ENCODE results near the gene JUN. TPM values are rescaled to one million over a fixed set of nuclear protein-coding genes. Genes with fewer than 3 reads are reported as not detected.
A peak's percentile ranks its signal among the peaks of the same experiment; 100 is the strongest.

JUN gene
- total RNA-seq, 6 donors from 2014 or later, result 142 to 400 (median 236) TPM

DNA sequence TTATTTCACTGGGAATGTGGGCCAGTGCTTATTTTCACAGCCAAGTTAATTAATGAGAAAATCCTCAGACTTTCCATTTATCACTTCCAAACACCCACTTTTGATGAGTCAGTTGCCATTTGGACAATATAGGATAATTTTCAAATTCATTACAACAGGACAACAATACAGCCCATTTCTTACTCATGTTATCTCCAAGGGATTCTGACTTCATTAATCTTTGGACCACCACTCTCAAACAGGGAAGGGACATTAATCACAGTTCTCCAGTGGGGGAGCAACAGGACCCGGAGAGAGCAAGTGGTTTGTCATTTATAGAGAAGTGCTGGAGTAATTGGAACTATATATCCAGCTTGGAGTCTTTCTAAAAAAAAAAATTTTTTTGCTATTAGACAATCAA lies 38.7 kb downstream of the JUN start:
- Histone ChIP-seq H3K4me3 (no peak overlapping the region), H3K36me3 (no peaks in the 10 kb centered on the region), H3K9me3 (no peaks in the 10 kb centered on the region), H3K4me1 (peaks cover 0 to under 1% (median under 1%) of the 10 kb centered on the region in 4 donors), H3K27me3 (no peaks in the 10 kb centered on the region), H3K27ac (no peak overlapping the region)
- ATAC-seq (ENCODE audit: low FRiP score in 2 of 2) (no peak), DNase-seq (no peak)
- TF ChIP-seq POLR2A (IDR thresholded peaks at IDR 0.05), result no peak
- TF ChIP-seq EP300 (IDR thresholded peaks at IDR 0.05), result no peak
- TF ChIP-seq POLR2AphosphoS5 (IDR thresholded peaks at IDR 0.05), result no peak
- TF ChIP-seq, protein P1, sequence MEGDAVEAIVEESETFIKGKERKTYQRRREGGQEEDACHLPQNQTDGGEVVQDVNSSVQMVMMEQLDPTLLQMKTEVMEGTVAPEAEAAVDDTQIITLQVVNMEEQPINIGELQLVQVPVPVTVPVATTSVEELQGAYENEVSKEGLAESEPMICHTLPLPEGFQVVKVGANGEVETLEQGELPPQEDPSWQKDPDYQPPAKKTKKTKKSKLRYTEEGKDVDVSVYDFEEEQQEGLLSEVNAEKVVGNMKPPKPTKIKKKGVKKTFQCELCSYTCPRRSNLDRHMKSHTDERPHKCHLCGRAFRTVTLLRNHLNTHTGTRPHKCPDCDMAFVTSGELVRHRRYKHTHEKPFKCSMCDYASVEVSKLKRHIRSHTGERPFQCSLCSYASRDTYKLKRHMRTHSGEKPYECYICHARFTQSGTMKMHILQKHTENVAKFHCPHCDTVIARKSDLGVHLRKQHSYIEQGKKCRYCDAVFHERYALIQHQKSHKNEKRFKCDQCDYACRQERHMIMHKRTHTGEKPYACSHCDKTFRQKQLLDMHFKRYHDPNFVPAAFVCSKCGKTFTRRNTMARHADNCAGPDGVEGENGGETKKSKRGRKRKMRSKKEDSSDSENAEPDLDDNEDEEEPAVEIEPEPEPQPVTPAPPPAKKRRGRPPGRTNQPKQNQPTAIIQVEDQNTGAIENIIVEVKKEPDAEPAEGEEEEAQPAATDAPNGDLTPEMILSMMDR (IDR thresholded peaks at IDR 0.05), result no peak
- 83% methylated on average over 1 of the region's 1 CpG for WGBS, 2 donors

DNA sequence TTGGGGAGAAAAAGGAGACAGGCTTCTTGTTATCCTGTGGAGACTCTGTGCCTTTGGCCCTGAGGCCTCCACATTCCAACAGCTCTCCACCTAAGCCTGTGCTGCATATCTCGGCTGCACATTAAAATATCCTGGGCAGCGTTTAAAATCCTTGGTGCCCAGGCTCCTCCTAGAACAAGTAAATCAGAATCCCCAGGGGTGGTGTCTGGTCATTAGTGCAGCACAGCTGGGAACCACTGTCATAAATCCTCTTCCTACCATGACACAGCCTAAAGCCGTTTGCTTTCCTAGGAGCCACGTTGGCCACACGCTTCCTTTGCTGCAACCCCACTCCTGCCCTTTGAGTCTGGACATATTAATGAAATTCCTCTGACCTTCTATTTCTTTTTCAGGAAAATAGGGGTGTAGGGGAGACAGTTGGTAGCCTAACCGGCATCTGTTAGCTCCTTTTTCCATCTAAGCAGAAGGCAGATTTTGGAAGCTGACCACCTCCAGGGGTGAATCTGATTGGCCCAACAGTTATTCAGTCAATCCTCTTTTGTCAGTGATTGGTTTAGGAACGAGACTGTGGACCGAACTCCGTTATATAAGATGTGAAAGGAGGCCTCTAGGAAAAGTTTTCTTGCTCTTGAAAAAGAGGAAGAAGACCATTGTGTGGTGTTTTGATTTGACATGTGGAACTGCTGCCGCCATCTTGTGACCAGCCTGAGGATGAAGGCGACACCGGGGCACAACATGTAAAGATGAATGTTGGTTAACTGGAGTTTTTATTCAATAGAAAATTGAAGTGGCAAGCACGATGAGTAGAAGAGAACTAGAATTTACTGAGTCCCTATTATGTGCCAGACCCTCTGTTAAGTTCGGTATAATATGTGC lies 41.9 kb downstream of the JUN start:
- ATAC-seq (ENCODE audit: low FRiP score in 2 of 2), result no peak
- WGBS, 2 donors, result 89 to 91% methylated on average over 13 to 14 of the region's 14 CpGs
- no peak for TF ChIP-seq POLR2A (IDR thresholded peaks at IDR 0.05)
- TF ChIP-seq, protein P1 (IDR thresholded peaks at IDR 0.05), result no peak
- no peak for TF ChIP-seq EP300 (IDR thresholded peaks at IDR 0.05)
- no peak for TF ChIP-seq POLR2AphosphoS5 (IDR thresholded peaks at IDR 0.05)

DNA sequence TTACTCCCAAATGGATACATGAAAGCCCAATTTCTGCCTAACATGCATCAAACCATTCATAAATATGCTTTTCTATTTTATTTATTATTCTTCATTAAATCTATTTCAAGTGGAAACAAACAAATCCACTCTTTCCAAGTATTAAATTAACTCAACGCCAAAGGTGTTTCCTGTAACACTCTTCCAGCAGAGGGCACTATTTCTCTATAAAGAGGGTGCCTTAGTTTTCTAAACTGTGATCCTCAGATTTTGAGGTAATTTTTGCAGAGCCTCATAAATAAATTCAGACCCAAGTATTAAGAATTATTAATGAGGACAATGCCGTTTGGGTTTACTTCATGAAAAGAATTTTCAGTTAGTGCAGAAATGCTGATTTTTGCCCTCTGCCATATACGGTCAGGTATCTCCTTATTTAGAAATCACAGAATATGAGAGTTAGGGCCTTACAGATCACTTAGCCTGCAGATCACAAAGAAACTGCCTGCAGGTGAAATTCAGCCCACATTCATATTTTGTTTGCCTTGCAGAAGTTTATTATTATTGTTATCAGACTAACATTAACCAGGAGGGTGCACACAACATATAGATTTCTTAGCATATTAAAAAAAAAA lies 43.9 kb downstream of the JUN start:
- TF ChIP-seq POLR2AphosphoS5 (IDR thresholded peaks at IDR 0.05) (no peak), POLR2A (IDR thresholded peaks at IDR 0.05) (no peak), EP300 (IDR thresholded peaks at IDR 0.05) (no peak)
- TF ChIP-seq, protein P1 (IDR thresholded peaks at IDR 0.05), result peak; percentile 64 to 83 (median 79)
- Histone ChIP-seq H3K4me1 (peaks cover 3 to 11% (median 8%) of the 10 kb centered on the region in 4 donors), H3K27me3 (no peaks in the 10 kb centered on the region), H3K27ac (no peak overlapping the region), H3K4me3 (no peak overlapping the region), H3K36me3 (no peaks in the 10 kb centered on the region), H3K9me3 (no peaks in the 10 kb centered on the region)
- DNase-seq, result no peak
- 27 to 28% methylated on average over 3 of the region's 3 CpGs for WGBS, 2 donors
- peak in 1 of 2 donors; percentile 84 for ATAC-seq (ENCODE audit: low FRiP score in 2 of 2)

More for the DNA sequence above, 41.9 kb downstream of the JUN start:
- DNase-seq, result no peak
- Histone ChIP-seq H3K27ac (no peak overlapping the region), H3K9me3 (no peaks in the 10 kb centered on the region), H3K4me3 (no peak overlapping the region), H3K27me3 (no peaks in the 10 kb centered on the region), H3K36me3 (no peaks in the 10 kb centered on the region), H3K4me1 (peaks cover 3 to 11% (median 8%) of the 10 kb centered on the region in 4 donors)

DNA sequence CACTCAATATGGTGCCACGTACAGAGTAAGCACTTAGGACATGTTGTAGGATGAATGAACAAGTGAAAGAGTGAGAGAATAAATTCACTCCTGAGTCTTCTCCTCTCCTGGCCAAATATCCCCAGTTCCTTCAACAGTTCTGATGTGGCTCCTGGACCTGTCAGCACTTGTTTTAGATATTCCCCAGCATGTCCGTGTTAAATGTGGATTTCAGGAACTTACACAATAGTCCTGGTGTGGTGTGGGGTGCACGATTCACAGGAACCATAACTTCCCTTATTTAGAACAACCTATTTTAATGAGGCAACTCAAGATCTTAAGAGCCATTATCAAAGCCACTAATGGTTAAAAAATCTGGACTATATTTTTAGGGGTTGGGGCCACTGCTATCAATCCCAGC lies 45.0 kb downstream of the JUN start:
- Histone ChIP-seq H3K27me3 (no peaks in the 10 kb centered on the region), H3K27ac (no peak overlapping the region), H3K9me3 (no peaks in the 10 kb centered on the region), H3K4me1 (peaks cover 3 to 11% (median 8%) of the 10 kb centered on the region in 4 donors), H3K4me3 (no peak overlapping the region), H3K36me3 (no peaks in the 10 kb centered on the region)
- no peak for TF ChIP-seq POLR2A (IDR thresholded peaks at IDR 0.05)
- ATAC-seq (ENCODE audit: low FRiP score in 2 of 2), result peak in 1 of 2 donors; percentile 60
- no peak for DNase-seq
- WGBS, 2 donors, result 48% methylated on average over 3 of the region's 3 CpGs

DNA sequence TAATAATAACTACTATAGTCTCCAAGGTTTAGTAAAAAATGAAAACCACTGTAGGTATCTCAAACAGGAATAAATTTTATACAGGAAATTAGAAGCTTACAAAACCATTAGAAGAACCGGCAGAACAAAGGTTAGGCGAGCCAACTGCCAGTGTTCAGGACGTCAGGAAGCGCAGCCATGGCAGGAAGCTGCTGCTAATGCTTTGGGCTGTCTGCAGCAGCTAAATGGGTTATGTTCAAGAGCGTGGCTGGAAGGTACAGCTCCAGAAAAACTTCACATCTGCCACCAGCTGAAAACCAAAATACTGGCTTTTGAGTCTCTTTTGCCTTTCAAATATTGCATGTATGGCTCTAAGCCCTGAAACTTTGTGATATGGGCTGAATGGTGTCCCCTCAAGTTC lies 48.3 kb downstream of the JUN start:
- 58 to 60% methylated on average over 5 of the region's 5 CpGs for WGBS, 2 donors
- H3K9me3 ChIP-seq, result no peaks in the 10 kb centered on the region
- no peak overlapping the region for H3K27ac ChIP-seq
- H3K36me3 ChIP-seq, result no peaks in the 10 kb centered on the region
- H3K4me3 ChIP-seq, result no peak overlapping the region
- ATAC-seq (ENCODE audit: low FRiP score in 2 of 2) (no peak), DNase-seq (no peak)
- no peaks in the 10 kb centered on the region for H3K27me3 ChIP-seq
- H3K4me1 ChIP-seq, result peaks cover 3 to 11% (median 8%) of the 10 kb centered on the region in 4 donors
- TF ChIP-seq, protein P1 (IDR thresholded peaks at IDR 0.05), result no peak
- TF ChIP-seq POLR2AphosphoS5 (IDR thresholded peaks at IDR 0.05) (no peak), POLR2A (IDR thresholded peaks at IDR 0.05) (no peak), EP300 (IDR thresholded peaks at IDR 0.05) (no peak)
